GM12878 (cell line): ENCODE measurements around the gene SERPINI2.

Experiments used
- ASH2L ChIP-seq: fragments of 300-600, 200-600 bp; sonication (generic); IDR thresholded peaks from 2 replicates; pipeline ENCODE4 v1.6.1; 2017; ENCODE audit warnings: low read depth, mild to moderate bottlenecking, borderline replicate concordance
- CEBPB ChIP-seq, 2 experiments: fragments of 150-350 bp in 1 of 2; IDR thresholded peaks; 2 replicates each; pipeline ENCODE4 v1.6.1; 2012 to 2014; ENCODE audit warnings: low read depth in 2 of 2, low read length in 2 of 2, borderline replicate concordance in 1 of 2, inconsistent platforms in 1 of 2
- CEBPZ ChIP-seq: fragments of 150-350 bp; IDR thresholded peaks from 2 replicates; pipeline ENCODE4 v1.6.1; 2016; ENCODE audit warnings: low read depth, low read length
- CREM ChIP-seq: IDR thresholded peaks from 2 replicates; pipeline ENCODE4 v1.6.1; 2014; ENCODE audit warnings: antibody characterized with exemption, low read depth
- CTCF ChIP-seq, 3 experiments: IDR thresholded peaks in 2 of 3; conservative IDR thresholded peaks in 1 of 3; 2 replicates each; pipeline ENCODE4 v1.5.1; 2011; ENCODE audit warnings: low read depth in 3 of 3, low read length in 3 of 3, mild to moderate bottlenecking in 3 of 3, control low read depth in 2 of 3, moderate library complexity in 2 of 3, inconsistent platforms in 1 of 3, mixed read lengths in 1 of 3; ENCODE audit not compliant: control insufficient read depth in 2 of 3, insufficient read depth in 1 of 3; ENCODE audit errors: extremely low read depth in 1 of 3
- EZH2 ChIP-seq: IDR thresholded peaks from 2 replicates; pipeline ENCODE4 v1.6.1; 2012; ENCODE audit warnings: low read depth, mild to moderate bottlenecking, control low read depth, inconsistent platforms, low read length, borderline replicate concordance; ENCODE audit not compliant: control insufficient read depth
- MXI1 ChIP-seq: fragments of 150-350 bp; IDR thresholded peaks from 2 replicates; pipeline ENCODE4 v1.6.1; 2011; ENCODE audit warnings: low read depth, mild to moderate bottlenecking, inconsistent platforms, low read length, improper control_type of control experiment
- POLR2A ChIP-seq: IDR thresholded peaks from 2 replicates; pipeline ENCODE4 v1.6.1; 2011; ENCODE audit warnings: low read depth, mild to moderate bottlenecking, low read length
- POLR2AphosphoS5 ChIP-seq: IDR thresholded peaks from 2 replicates; pipeline ENCODE4 v1.6.1; 2011; ENCODE audit warnings: mild to moderate bottlenecking, low read length, inconsistent platforms
- RAD21 ChIP-seq: IDR thresholded peaks from 2 replicates; pipeline ENCODE4 v1.6.1; 2011; ENCODE audit warnings: mild to moderate bottlenecking, low read depth, low read length, moderate library complexity; ENCODE audit not compliant: insufficient read depth
- ZSCAN29 ChIP-seq: fragments of 450-650 bp; IDR thresholded peaks from 2 replicates; pipeline ENCODE4 v1.6.1; 2017; ENCODE audit warnings: mild to moderate bottlenecking, moderate library complexity

GRCh38 chr3:167520266-167521005, 46.6 kb upstream of the SERPINI2 start:
- TF ChIP-seq EZH2 = no peak
- TF ChIP-seq POLR2AphosphoS5 = no peak
- TF ChIP-seq ZSCAN29 = no peak
- no peak for TF ChIP-seq CTCF (IDR thresholded peaks at IDR 0.05 in 2 of 3, conservative IDR thresholded peaks at IDR 0.05 in 1 of 3; ENCODE audit: control insufficient read depth in 2 of 3, extremely low read depth in 1 of 3, insufficient read depth in 1 of 3, low read depth in 3 of 3, low read length in 3 of 3)
- no peak for TF ChIP-seq CEBPZ
- TF ChIP-seq CREM = no peak
- no peak for TF ChIP-seq ASH2L
- TF ChIP-seq MXI1 = no peak
- TF ChIP-seq CEBPB (IDR thresholded peaks at IDR 0.05; ENCODE audit: borderline replicate concordance in 1 of 2, low read depth in 2 of 2, low read length in 2 of 2) = no peak
- no peak for TF ChIP-seq RAD21
- no peak for TF ChIP-seq POLR2A
